HepG2 (cell line): ENCODE results near the gene NRSN2. TPM values are rescaled to one million over a fixed set of nuclear protein-coding genes. Genes with fewer than 3 reads are reported as not detected.

ENCODE experiments used
- BCL6 ChIP-seq: IDR thresholded peaks from 2 replicates; pipeline ENCODE4 v1.6.1; 2016; ENCODE audit warnings: missing genetic modification reagents, missing compliant biosample characterization
- CHD4 ChIP-seq: fragments of 200-600 bp; sonication (generic); IDR thresholded peaks from 2 replicates; pipeline ENCODE4 v1.7.0; 2017; ENCODE audit warnings: mild to moderate bottlenecking, low read length, borderline replicate concordance
- ELF1 ChIP-seq: sonication (generic); formaldehyde crosslinking; IDR thresholded peaks from 2 replicates; pipeline ENCODE4 v1.4.0; 2020; ENCODE audit warnings: missing genetic modification reagents
- FOXJ3 ChIP-seq: sonication (generic); formaldehyde crosslinking; IDR thresholded peaks from 2 replicates; pipeline ENCODE4 v1.4.0; 2020; ENCODE audit warnings: missing genetic modification reagents, mild to moderate bottlenecking, borderline replicate concordance
- MED13 ChIP-seq: sonication (generic); formaldehyde crosslinking; IDR thresholded peaks from 2 replicates; pipeline ENCODE4 v1.5.0; 2020; ENCODE audit warnings: missing genetic modification reagents
- MYC ChIP-seq: sonication (generic); formaldehyde crosslinking; IDR thresholded peaks from 2 replicates; pipeline ENCODE4 v1.9.0; 2021; ENCODE audit warnings: missing genetic modification reagents, borderline replicate concordance
- NFRKB ChIP-seq: fragments of 450-650 bp; IDR thresholded peaks from 2 replicates; pipeline ENCODE4 v1.6.1; 2017
- NRL ChIP-seq: sonication (generic); formaldehyde crosslinking; IDR thresholded peaks from 2 replicates; pipeline ENCODE4 v1.5.0; 2020; ENCODE audit warnings: missing genetic modification reagents, mild to moderate bottlenecking, moderate library complexity, borderline replicate concordance
- ZFP82 ChIP-seq: sonication (generic); formaldehyde crosslinking; IDR thresholded peaks from 2 replicates; pipeline ENCODE4 v1.5.1; 2020; ENCODE audit warnings: mild to moderate bottlenecking, missing genetic modification reagents, borderline replicate concordance
- ZNF232 ChIP-seq: sonication (generic); formaldehyde crosslinking; IDR thresholded peaks from 2 replicates; pipeline ENCODE4 v1.4.0; 2020; ENCODE audit warnings: missing genetic modification reagents, borderline replicate concordance
- polyA plus RNA-seq, 8 experiments: library from polyadenylated mRNA; depleted of rRNA in 3 of 8; stranded (reverse) in 7 of 8; unstranded in 1 of 8; fragments of >200 nt; fragmentation: Illumina TruSeq in 4 of 8; extraction: Trizol in 4 of 8; gene quantifications; 2 replicates each; pipeline versions ENCODE4 v1.2.1 to v1.2.3, GENCODE V29; 2011 to 2016; ENCODE audit warnings: low read depth in 4 of 8, missing spikeins in 1 of 8, mixed read lengths in 1 of 8; ENCODE audit not compliant: insufficient read depth in 1 of 8
- total RNA-seq, 5 experiments: library from RNA; depleted of rRNA; stranded (reverse); fragments of >200 nt; fragmentation: Illumina TruSeq; extraction: Trizol; gene quantifications; 2 replicates each; pipeline ENCODE4 v1.2.3, GENCODE V29; 2016; ENCODE audit warnings: low read depth in 1 of 5
- TF ChIP-seq, protein P1 (sequence below): sonication (generic); formaldehyde crosslinking; IDR thresholded peaks from 2 replicates; pipeline ENCODE4 v1.5.1; 2020; ENCODE audit warnings: mild to moderate bottlenecking, missing genetic modification reagents, borderline replicate concordance
- TF ChIP-seq, protein P2 (sequence below), 2 experiments: fragments of 450-650 bp in 1 of 2; sonication (generic) in 1 of 2; formaldehyde crosslinking in 1 of 2; IDR thresholded peaks; 2 replicates each; pipeline versions ENCODE4 v1.6.1 to v1.8.0; 2016 to 2022; ENCODE audit warnings: antibody characterized with exemption in 1 of 2, mild to moderate bottlenecking in 1 of 2, missing genetic modification reagents in 1 of 2
- TF ChIP-seq, protein P3 (sequence below): sonication (generic); formaldehyde crosslinking; IDR thresholded peaks from 2 replicates; pipeline ENCODE4 v1.8.0; 2022; ENCODE audit warnings: mild to moderate bottlenecking, missing genetic modification reagents, borderline replicate concordance

NRSN2 gene
- total and polyA plus RNA-seq, 2 of the 13 experiments (the other 11 are each of a cell fraction or from before 2014, with no cell fraction given) = 32.3 to 49.4 TPM

DNA sequence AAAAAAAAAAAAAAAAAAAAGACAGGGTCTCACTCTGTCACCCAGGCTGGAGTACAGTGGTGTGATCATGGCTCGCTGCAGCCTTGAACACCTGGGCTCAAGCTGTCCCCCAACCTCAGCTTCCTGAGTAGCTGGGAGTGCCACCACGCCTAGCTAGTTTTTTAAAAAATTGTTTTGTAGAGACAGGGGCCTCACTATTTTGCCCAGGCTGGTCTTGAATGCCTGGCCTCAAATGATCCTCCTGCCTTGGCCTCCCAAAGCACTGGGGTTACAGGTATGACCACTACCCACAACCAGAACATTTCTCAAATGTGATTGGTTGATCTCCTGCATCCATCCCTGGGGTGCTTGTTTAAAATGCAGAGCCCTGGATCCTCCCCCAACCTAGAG is 55.6 kb downstream of the NRSN2 start (continued):
- TF ChIP-seq, protein P1, sequence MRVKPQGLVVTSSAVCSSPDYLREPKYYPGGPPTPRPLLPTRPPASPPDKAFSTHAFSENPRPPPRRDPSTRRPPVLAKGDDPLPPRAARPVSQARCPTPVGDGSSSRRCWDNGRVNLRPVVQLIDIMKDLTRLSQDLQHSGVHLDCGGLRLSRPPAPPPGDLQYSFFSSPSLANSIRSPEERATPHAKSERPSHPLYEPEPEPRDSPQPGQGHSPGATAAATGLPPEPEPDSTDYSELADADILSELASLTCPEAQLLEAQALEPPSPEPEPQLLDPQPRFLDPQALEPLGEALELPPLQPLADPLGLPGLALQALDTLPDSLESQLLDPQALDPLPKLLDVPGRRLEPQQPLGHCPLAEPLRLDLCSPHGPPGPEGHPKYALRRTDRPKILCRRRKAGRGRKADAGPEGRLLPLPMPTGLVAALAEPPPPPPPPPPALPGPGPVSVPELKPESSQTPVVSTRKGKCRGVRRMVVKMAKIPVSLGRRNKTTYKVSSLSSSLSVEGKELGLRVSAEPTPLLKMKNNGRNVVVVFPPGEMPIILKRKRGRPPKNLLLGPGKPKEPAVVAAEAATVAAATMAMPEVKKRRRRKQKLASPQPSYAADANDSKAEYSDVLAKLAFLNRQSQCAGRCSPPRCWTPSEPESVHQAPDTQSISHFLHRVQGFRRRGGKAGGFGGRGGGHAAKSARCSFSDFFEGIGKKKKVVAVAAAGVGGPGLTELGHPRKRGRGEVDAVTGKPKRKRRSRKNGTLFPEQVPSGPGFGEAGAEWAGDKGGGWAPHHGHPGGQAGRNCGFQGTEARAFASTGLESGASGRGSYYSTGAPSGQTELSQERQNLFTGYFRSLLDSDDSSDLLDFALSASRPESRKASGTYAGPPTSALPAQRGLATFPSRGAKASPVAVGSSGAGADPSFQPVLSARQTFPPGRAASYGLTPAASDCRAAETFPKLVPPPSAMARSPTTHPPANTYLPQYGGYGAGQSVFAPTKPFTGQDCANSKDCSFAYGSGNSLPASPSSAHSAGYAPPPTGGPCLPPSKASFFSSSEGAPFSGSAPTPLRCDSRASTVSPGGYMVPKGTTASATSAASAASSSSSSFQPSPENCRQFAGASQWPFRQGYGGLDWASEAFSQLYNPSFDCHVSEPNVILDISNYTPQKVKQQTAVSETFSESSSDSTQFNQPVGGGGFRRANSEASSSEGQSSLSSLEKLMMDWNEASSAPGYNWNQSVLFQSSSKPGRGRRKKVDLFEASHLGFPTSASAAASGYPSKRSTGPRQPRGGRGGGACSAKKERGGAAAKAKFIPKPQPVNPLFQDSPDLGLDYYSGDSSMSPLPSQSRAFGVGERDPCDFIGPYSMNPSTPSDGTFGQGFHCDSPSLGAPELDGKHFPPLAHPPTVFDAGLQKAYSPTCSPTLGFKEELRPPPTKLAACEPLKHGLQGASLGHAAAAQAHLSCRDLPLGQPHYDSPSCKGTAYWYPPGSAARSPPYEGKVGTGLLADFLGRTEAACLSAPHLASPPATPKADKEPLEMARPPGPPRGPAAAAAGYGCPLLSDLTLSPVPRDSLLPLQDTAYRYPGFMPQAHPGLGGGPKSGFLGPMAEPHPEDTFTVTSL (CRISPR knock-in tag) = 0 out of 2 replicates have a peak, but pooled peaks have one; percentile 43
- TF ChIP-seq ZNF232 (CRISPR knock-in tag) = 0 out of 2 replicates have a peak, but pooled peaks have one; percentile 31
- peak; percentile 91; the same call in 1 of the 2 replicates for TF ChIP-seq ZFP82 (CRISPR knock-in tag)
- 0 out of 2 replicates have a peak, but pooled peaks have one; percentile 26 for TF ChIP-seq MYC
- TF ChIP-seq ELF1 (CRISPR knock-in tag) = 0 out of 2 replicates have a peak, but pooled peaks have one; percentile 9
- 0 out of 2 replicates have a peak, but pooled peaks have one; percentile 1 for TF ChIP-seq BCL6 (CRISPR knock-in tag)
- TF ChIP-seq NRL (CRISPR knock-in tag) = peak; percentile 75; the same call in 1 of the 2 replicates
- TF ChIP-seq CHD4 = peak; percentile 9; the same call in 1 of the 2 replicates
- TF ChIP-seq FOXJ3 (CRISPR knock-in tag) = peak; percentile 63; the same call in 1 of the 2 replicates
- TF ChIP-seq NFRKB = no peak
- 0 out of 2 replicates have a peak, but pooled peaks have one; percentile 41 for TF ChIP-seq MED13 (CRISPR knock-in tag)
- TF ChIP-seq, protein P2, sequence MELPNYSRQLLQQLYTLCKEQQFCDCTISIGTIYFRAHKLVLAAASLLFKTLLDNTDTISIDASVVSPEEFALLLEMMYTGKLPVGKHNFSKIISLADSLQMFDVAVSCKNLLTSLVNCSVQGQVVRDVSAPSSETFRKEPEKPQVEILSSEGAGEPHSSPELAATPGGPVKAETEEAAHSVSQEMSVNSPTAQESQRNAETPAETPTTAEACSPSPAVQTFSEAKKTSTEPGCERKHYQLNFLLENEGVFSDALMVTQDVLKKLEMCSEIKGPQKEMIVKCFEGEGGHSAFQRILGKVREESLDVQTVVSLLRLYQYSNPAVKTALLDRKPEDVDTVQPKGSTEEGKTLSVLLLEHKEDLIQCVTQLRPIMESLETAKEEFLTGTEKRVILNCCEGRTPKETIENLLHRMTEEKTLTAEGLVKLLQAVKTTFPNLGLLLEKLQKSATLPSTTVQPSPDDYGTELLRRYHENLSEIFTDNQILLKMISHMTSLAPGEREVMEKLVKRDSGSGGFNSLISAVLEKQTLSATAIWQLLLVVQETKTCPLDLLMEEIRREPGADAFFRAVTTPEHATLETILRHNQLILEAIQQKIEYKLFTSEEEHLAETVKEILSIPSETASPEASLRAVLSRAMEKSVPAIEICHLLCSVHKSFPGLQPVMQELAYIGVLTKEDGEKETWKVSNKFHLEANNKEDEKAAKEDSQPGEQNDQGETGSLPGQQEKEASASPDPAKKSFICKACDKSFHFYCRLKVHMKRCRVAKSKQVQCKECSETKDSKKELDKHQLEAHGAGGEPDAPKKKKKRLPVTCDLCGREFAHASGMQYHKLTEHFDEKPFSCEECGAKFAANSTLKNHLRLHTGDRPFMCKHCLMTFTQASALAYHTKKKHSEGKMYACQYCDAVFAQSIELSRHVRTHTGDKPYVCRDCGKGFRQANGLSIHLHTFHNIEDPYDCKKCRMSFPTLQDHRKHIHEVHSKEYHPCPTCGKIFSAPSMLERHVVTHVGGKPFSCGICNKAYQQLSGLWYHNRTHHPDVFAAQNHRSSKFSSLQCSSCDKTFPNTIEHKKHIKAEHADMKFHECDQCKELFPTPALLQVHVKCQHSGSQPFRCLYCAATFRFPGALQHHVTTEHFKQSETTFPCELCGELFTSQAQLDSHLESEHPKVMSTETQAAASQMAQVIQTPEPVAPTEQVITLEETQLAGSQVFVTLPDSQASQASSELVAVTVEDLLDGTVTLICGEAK (IDR thresholded peaks at IDR 0.05) = no peak
- TF ChIP-seq, protein P2 (CRISPR knock-in tag; IDR thresholded peaks at IDR 0.05) = peak; percentile 65; the same call in 1 of the 2 replicates
- TF ChIP-seq, protein P3, sequence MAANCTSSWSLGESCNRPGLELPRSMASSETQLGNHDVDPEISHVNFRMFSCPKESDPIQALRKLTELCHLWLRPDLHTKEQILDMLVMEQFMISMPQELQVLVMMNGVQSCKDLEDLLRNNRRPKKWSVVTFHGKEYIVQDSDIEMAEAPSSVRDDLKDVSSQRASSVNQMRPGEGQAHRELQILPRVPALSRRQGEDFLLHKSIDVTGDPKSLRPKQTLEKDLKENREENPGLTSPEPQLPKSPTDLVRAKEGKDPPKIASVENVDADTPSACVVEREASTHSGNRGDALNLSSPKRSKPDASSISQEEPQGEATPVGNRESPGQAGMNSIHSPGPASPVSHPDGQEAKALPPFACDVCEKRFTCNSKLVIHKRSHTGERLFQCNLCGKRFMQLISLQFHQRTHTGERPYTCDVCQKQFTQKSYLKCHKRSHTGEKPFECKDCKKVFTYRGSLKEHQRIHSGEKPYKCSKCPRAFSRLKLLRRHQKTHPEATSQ (CRISPR knock-in tag) = no peak
